GM18517 (cell line): ENCODE data around the gene KIAA1328.
"Not testable (repeated sequence)": the region's sequence is repeated elsewhere in the genome, so short reads cannot be mapped to it uniquely, and the experiment has no call there.

ENCODE experiments used
- ATAC-seq: cut with Tn5 transposase; IDR thresholded peaks from one replicate; pipeline ENCODE4 v1.9.1; 2021; ENCODE audit warnings: mild to moderate bottlenecking, moderate library complexity; ENCODE audit not compliant: unreplicated experiment

Gene KIAA1328

GRCh38 chr18:36828630-36829361 lies at the start of gene KIAA1328, which contains the start of gene TPGS2:
Gene KIAA1328, plus strand, starts transcription at chr18:36829127. Its CDS starts 12 bp downstream, at chr18:36829139.
Gene TPGS2, minus strand, starts transcription at chr18:36829002. Its CDS starts 235 bp downstream, at chr18:36828767.
- ATAC-seq = peak; percentile 89

GRCh38 chr18:36780748-36781147 lies 48.2 kb upstream of the KIAA1328 start:
- no peak for ATAC-seq

GRCh38 chr18:36782710-36783109 lies 46.2 kb upstream of the KIAA1328 start:
- no peak for ATAC-seq

GRCh38 chr18:36783792-36784191 lies 45.1 kb upstream of the KIAA1328 start:
- ATAC-seq = no peak

DNA sequence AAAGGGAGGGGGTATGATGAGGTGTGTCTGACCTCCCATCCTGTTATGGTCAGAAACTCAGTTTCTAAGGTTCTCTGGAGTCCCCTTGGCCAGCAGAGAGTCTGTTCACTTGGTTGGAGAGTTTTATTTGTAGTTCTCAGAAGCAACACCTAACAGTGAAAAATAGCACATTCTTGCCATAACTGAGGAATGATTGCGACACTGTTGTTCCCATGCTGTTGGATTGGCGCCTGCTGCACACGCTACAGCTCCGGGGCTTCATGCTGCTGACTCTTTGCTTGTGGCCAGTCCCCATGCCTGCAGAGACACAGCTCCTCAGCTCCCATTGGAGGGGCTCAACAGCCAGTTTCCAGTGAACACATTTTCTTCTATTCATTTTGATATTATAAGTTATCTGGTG lies 42.2 kb upstream of the KIAA1328 start:
- no peak for ATAC-seq

DNA sequence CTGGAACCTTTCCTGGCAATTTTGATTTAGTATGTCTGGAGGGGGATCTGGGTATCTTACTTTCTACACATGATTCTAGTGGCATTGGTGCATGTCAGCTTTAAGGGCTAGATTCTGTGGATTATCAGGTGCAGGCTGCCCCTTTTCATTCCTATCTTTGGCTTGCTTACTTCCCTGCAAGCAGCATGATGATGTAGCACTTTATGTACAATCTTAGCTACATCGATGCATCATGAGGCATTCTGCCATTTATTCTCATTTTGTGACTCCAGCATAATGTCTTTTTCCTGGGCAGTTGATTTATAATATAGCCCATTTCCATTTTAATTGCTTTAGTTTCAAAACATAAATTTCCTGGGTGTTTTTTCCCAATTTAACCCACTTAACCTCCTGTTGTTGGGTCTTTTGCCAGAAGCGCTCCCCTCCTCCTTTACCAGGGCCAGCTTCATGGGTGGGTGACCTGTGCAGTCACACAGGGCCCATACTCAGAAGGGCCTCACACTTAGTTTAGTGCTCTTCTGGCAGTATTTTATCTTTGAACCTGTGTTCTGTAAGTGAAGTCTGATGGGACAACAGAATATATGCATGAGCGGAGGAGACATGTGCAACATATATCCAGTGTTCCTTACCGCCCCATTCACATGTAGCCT lies 36.2 kb upstream of the KIAA1328 start:
- no peak for ATAC-seq

DNA sequence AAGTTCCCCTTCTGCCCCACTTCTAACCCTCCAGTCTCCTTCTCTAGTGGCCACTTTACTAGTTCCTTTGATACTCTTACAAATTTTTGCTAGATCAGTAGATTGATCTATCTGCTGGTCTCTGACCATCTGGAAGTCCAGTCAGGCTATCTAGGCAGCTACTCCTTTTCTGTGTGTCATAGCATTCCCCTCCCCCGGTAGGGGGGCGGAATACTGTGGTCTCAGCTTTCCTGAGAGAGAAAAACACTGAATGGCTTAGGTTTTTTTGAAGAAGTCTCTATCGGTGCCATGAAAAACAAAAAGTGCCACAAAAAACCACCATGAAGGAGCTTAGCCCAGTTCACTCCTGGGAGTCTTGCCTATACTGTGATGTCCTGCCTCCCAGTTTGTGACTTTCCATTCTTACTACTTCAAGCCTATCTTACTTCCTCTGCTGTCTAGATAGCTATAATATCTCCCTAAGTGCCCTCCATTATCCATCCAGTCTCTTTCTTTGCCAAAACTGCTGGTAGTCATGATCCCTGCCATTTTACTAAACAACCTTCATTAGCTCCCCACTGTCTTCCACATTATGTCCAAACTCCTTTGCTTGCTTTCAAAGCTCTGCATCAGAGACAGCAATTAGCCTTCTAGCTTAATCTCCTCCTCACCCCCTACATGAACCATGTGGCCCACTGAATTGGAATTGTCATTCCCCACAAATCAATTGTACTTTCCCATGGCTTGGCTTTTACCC lies 30.0 kb upstream of the KIAA1328 start:
- no peak for ATAC-seq

- ATAC-seq = no peak
These were observed 23.8 kb upstream of the KIAA1328 start for GRCh38 chr18:36805105-36805504.

DNA sequence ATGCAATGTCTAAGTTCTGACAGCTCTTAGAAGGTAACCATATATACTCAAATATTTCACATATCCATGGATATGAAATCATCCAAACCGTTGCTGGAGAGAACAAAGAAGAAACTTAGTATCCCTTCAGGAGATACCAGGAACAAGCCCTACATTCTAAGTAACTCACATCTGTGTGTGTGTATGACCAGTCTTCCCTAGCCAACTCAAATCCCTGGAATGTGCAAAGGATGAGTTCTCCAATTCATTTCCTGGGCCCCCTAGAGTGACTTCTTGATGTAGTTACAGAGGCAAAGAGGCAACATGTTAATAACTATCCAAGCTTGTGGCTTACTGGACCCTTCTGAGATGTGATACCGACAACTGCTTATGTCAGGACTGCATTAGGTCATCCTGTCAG lies 20.2 kb upstream of the KIAA1328 start:
- ATAC-seq = no peak

DNA sequence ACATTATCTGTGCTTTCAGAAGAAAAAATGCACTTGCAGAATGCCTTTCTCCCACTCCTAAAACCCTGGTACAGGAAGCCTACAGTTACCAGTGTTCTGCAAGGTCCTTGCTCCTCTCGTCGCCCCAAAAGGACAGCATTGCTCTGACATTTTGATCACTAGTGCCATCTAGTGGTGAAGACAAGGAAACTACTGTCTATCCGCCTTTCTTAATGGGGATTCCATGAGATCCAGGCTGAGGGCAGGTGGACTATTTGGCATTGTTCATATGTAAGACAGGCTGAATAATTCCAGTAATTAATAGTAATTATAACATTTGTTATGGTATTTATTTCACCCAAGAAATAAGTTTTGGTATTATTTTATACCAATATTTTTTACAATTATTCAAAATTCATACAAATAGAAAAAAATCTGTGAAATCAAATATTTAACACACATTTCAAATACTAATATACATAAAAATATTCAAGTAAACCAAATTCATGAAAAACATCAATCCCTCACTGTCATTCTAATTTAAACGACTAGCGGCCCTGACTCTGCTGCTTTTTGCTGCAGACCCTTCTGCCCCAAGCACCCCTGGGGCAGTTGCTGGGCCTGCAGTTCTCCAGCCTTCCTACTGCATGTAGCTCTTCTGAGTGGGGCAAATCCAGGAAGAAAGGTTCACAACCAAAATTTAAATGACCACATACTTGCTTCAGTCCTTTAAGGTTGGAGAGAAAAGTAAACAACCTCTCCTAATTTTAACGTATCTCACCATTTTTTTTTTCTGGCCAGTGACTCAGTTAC lies 19.1 kb upstream of the KIAA1328 start:
- ATAC-seq = peak; percentile 97

GRCh38 chr18:36811430-36811829 lies 17.5 kb upstream of the KIAA1328 start:
- ATAC-seq = no peak

- no peak for ATAC-seq
These were observed 17.0 kb upstream of the KIAA1328 start for GRCh38 chr18:36811955-36812354.

DNA sequence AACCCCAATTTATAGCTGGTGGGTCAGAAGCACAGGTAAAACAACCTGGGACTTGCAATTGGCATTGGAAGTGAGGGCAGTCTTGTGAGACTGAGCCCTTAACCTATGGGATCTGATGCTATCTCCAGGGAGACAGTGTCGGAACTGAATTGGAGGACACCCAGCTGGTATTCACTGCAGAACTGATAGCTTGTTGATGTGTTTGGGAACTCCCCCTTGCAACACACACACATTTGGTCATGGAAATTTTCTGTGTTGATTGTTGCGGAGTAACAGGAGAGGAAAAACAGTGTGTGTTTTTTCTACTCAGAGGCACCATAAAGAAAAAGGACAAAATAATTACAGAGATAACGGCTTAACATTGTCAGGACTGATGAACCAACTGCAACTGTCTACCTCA lies 16.2 kb upstream of the KIAA1328 start:
- ATAC-seq = no peak

DNA sequence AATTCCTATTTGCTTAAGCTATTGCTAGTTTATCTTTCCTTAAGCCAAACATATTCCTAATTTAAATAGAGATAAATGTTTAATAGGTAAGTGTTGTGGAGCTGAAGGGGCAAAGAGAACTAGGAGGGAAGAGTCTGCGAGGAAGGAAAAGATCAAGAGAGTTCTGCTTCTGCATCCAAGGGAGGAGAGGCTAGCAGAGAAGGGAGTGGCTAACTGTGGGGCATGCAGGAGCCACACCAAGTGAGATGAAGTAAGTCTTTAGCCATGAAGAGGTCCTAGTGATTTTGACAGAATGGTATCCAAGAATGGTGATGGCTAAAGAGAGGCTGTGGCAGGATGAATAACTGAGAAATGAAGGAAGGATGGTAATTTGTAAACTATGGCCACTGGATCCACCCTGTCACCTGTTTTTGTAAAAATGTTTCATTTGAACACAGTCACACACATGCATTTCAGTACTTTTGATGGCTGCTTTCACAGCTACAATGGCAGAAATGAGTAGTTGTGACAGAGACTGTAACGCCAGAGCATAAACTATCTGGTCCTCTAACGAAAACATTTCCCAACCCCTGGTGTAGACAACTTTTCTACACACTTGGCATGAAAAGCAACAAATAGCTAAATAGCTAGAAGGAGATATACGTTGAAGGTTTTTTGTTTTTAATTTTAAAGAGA lies 15.7 kb upstream of the KIAA1328 start:
- no peak for ATAC-seq

- no peak for ATAC-seq
These were observed 15.1 kb upstream of the KIAA1328 start for GRCh38 chr18:36813824-36814223.

- ATAC-seq = no peak
These were observed 13.9 kb upstream of the KIAA1328 start for GRCh38 chr18:36814994-36815393.

DNA sequence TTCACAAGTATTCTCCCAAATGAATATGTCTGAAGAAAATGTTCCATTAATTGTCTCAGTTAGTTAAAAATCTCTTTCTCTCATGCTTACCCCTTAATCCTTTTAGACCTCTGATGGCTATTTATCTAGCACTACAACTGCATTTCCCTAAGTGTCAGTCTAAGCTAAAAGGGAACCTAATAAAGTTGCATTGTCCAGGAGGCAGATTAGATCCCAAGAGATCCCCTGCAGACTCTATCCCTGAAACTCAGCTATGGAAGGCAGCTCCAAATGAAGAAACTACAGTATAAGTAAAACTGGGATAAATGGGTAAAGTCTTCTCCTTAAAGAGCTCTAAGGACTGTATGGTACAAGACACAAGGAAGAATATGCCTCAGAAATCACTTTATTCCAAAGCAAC lies 12.8 kb upstream of the KIAA1328 start:
- not testable (repeated sequence) for ATAC-seq

GRCh38 chr18:36817039-36817438 lies 11.9 kb upstream of the KIAA1328 start:
- no peak for ATAC-seq

- no peak for ATAC-seq
These were observed 10.3 kb upstream of the KIAA1328 start for GRCh38 chr18:36818652-36819051.

DNA sequence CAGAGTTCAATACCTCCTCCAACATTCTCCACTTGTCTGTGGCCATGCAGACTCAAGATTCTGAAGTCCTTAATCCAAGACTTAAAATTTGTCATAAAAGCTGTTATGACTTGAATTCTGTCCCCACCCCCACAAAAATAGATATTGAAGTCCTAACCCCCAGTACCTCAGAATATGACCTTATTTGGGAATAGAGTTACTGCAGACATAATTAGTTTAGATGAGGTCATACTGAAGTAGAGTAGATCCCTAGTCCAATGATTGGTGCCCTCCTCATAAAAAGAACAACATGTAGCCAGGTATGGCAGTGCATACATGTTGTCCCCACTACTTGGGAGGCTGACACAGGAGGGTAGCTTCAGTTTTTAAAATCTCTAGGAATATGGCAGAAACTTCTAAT lies 9.3 kb upstream of the KIAA1328 start:
- ATAC-seq = no peak
